Activated CD4-positive, alpha-beta T cell treated with anti-CD3 and anti-CD28 coated beads for 48 hours (primary cell): ENCODE measurements around the gene UBE2E3.

Experiments used
- DNase-seq: peaks from one replicate; pipeline ENCODE4 v3.0.0-alpha.2; 2020

Gene UBE2E3

GRCh38 chr2:180980106-180980942 lies at the start of gene UBE2E3:
Gene UBE2E3 (plus strand): TSS chr2:180980605. CDS start chr2:180982043, 1,438 bp downstream.
- peak; percentile 86 for DNase-seq

- DNase-seq = no peak
Measured at GRCh38 chr2:180931841-180932240, 48.6 kb upstream of the UBE2E3 start.

GRCh38 chr2:180933332-180933731 lies 47.1 kb upstream of the UBE2E3 start:
- no peak for DNase-seq

DNA sequence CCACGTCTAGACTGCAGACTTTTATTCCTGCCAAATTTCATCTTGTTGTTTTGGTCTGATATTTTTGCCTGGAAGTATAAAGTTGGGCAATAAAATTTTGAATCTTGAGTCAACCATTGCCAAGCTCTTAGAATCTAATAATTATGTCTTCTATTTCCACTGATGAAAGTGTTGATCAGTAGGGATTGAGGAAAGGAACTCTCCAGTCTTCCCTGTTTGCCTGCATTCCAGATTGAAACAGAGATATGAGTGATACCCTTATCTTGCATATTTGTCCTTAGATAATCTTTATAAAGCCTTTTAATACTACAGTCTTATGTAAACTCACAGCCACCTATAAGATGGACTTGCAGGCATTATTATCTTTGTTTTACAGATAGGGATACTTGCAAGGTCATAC lies 45.5 kb upstream of the UBE2E3 start:
- DNase-seq = no peak

- DNase-seq = peak; percentile 19
Measured at GRCh38 chr2:180937480-180937879, 42.9 kb upstream of the UBE2E3 start.

- no peak for DNase-seq
Measured at GRCh38 chr2:180938451-180938850, 42.0 kb upstream of the UBE2E3 start.

DNA sequence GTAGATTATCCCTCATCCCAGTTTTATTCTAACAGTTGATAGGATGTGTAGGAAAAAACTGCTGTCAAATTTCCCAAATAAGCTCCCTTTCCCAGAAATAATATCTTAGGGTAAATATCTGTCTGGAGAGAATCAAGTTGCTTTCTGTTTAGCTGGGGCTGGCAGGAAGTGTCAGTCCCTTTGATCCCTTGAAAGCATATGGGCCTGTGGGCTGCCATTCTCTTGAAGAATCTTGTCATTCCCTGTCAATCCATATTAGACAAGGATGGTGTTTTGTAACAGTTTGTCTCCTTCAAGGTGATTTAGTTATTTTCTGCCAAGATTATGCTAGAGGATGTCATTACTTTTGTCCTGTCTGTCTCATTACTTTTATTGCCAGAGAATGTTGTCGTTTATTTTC lies 37.1 kb upstream of the UBE2E3 start:
- DNase-seq = no peak

DNA sequence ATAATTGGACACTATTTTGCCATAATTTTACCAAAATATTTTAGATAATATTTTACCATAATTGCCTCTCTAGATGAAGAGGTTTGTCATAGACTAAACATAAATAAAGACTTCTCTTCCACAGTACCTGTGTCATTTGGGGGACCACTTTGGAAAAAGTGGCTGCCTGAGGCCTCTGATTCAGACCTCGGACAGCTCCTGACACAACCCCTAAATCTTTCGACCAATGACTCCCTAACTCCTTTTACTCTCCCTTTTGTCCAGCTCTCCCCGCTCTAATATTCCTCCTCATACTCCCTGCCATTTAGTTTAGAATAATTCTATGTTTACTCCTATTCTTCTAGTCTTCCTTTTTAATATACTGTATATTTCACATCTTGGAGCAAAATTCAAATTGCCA lies 36.0 kb upstream of the UBE2E3 start:
- no peak for DNase-seq

DNA sequence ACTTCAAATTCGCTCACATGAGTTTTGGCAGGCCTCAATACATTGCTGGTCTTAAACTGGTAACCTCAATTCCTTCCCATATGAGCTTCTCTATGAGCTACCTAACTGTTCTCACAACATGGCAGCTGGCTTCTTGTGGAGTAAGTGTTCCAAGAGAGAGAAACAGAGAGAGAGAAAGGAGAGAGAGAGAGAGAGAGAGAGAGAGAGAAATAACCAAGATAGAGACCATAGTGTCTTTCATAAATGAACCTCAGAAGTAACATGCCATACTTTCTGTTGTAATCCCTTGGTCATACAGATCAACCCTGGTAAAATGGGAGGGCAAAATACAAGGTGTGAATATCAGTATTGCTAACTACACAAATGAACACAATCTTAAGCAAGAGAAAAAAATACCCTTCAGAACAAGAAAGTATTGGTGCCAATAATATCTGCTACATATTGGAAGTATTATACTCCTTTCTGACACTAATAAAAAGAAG lies 33.2 kb upstream of the UBE2E3 start:
- DNase-seq = no peak

- no peak for DNase-seq
Measured at GRCh38 chr2:180949896-180950295, 30.5 kb upstream of the UBE2E3 start.

GRCh38 chr2:180952082-180952481 lies 28.3 kb upstream of the UBE2E3 start:
- no peak for DNase-seq

GRCh38 chr2:180952731-180953336 lies 27.6 kb upstream of the UBE2E3 start:
- DNase-seq = no peak

DNA sequence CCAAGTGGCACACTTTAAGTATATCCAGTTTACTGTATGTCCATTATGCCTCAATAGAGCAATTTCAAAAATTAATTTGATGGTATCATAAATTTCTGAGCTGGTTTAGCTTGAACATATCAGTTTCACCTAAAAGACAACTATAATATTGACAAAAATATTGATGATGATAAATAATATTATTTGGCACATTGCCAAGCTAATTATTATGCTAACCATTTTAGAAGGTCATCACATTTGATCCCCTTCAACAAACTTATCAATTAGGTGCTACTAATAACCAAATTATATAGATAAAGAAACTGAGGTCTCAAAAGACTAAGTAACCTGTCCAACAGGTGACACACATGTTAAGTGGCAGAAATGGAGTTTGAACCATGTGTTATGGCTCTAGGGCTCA lies 26.9 kb upstream of the UBE2E3 start:
- DNase-seq = no peak

- DNase-seq = no peak
Measured at GRCh38 chr2:180955101-180955500, 25.3 kb upstream of the UBE2E3 start.

DNA sequence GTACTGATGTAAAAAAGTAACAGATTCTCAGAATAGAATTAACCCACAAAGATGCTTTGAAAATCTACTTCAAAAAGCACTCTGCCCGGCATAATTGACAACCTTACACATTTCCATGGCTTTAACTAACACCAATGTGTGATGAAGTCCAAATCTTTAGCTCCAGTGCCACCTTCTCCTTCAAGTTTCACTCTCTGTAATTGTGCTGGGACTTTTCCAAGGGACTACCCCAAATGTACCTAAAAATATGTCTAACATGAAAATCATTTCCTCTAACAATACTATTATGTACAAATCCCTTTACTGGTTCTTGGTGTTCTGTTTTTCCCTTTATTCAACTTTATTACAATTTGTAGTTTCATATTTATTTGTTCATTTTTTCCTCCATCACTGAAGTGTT lies 20.6 kb upstream of the UBE2E3 start:
- no peak for DNase-seq

- no peak for DNase-seq
Measured at GRCh38 chr2:180960982-180961381, 19.4 kb upstream of the UBE2E3 start.

- DNase-seq = no peak
Measured at GRCh38 chr2:180962727-180963314, 17.6 kb upstream of the UBE2E3 start.

- no peak for DNase-seq
Measured at GRCh38 chr2:180966378-180966777, 14.0 kb upstream of the UBE2E3 start.

DNA sequence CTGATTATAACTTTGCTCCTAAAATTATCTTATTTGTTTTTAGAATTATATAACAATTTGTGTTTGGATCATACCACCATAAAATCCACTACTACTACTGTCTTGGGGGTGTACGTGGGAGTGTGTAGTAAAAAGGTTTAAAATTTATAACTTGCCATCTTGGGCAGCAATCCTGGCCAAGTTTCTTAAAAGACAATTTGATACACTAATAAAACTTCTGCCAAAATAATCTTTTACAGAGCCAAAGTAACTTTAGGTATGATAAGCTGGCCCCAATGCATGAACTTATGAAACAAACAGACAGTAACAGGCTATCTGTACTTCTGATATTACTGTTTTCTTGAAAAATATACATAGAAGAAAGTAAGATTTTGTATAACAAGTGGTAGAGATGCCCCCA lies 11.3 kb upstream of the UBE2E3 start:
- no peak for DNase-seq

DNA sequence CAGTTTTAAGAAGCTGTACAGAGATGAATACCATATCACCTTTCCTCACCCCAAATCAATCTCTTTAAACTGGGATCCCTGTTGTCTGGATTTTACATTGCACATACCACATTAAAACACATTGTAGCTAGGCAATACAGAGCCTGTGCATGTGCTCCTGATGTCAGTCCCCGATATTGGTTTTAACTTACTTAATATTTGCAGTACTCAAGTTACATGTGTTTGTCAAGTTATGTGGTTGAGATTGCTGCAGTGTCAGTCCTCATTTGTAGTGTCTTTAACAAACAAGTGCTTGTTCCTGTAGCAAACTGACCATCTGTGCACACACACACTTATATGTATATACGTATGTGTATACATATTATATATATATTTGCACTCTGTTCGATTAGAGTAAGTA lies 10.4 kb upstream of the UBE2E3 start:
- no peak for DNase-seq

DNA sequence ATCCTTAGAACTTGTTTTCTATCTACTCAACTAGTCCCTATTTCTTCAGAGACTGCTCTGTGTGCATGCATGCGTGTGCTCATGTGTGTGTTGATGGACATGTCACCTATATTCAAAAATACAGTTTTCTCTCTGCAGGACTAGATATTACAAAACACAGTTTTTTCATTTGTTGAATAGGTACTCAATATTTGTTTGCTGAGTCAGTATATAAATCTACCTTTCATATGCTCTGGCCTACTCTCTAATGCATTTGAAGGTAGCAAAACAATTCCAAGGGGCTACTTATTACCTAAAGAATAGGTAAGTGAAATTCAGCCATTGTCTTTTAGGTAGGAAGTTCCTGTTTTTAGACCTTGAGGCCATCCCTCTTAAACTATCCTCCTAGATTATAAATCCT lies 8.6 kb upstream of the UBE2E3 start:
- no peak for DNase-seq

DNA sequence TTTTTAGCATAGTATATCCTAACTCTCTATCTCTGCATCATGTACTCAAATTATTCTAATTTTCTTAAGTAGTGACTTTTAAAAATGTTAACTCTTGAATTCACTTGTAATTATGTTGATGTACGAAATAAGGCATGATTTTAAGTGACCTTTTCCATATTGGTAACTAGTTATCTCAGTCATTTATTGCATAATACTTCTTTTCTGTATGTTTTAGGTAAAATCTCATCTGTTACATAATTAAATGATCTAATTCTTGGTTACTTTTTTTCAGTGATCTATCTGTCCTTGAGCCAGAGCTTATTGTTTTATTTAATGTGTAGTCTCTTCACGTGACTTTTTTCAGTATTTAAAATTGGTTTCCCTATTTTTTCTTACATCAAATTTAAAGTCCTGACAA lies 4.8 kb upstream of the UBE2E3 start:
- no peak for DNase-seq

DNA sequence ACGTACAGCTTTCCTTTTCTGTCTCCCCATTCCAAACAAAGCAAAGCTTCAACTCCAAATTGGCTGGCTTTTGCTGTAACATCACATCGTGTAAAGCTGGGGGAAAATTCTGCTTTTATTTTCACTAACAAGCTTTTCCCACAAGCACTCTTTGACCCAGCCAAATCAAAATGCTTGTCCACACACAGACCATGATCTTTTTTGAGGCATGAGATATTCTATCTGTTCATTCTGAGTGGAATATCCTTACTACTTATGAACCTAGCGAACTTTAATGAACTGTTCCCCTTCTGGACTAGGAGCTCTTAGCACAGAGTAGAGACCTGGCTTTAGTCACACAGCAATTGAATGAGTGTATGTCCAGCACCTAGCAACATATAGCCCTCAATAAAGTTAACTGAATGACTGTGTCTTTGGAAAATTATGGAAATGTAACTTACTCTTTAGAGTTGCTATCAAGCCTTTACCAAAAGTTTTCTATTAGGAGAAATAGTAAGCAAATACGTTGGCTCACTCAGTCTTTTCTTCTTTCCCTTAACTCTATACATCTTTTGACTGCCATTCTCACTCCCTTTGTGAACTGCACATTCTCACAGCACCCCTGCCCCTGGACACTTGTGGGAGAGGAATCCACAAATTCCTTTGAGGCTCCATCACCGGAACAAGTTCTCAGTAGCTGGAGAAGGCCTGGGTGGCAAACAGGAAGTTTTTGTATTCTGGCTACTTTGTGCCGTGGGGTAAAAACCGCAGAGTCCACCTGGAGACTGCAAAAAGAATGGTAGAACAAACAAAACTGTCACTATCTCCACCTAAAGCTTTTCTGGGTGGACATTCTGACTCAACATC lies 1.3 kb upstream of the UBE2E3 start:
- peak; percentile 3 for DNase-seq
